Frontal cortex (tissue), 4 donors: ENCODE data around the gene GUCY2C. TPM values are rescaled to one million over a fixed set of nuclear protein-coding genes. Genes with fewer than 3 reads are reported as not detected.
A peak's percentile ranks its signal among the peaks of the same experiment; 100 is the strongest.

Experiments
- DNase-seq, 2 donors: peaks; one replicate each; pipeline ENCODE4 v3.0.0; 2012; ENCODE audit warnings: low spot score in 2 of 2
- FAIRE-seq: peaks from 2 replicates; lab custom pipeline; 2012; peaks lifted over from hg19 to GRCh38; lab: Jason Lieb, UNC
- total RNA-seq: library from RNA; depleted of rRNA; stranded (reverse); fragments of >200 nt; gene quantifications from one replicate; pipeline ENCODE4 v1.2.3, GENCODE V29; 2014
- donor health status: control.
- donor health status: control.
- donor health status: control.

GUCY2C gene
- total RNA-seq, 1 donor from 2014 or later = under 0.01 TPM

GRCh38 chr12:14635776-14636175 is 60.6 kb downstream of the GUCY2C start:
- no peak for FAIRE-seq
- no peak for DNase-seq

- FAIRE-seq (no peak), DNase-seq (no peak)
These were observed 65.6 kb downstream of the GUCY2C start for GRCh38 chr12:14630793-14631192.

- DNase-seq (peak; percentile 13 to 44), FAIRE-seq (no peak)
These were observed 66.3 kb downstream of the GUCY2C start for GRCh38 chr12:14629832-14630710.

- DNase-seq (no peak), FAIRE-seq (no peak)
These were observed 67.6 kb downstream of the GUCY2C start for GRCh38 chr12:14628771-14629170.

GRCh38 chr12:14621826-14622225 is 74.6 kb downstream of the GUCY2C start:
- DNase-seq (no peak), FAIRE-seq (no peak)

GRCh38 chr12:14619741-14620501 is 76.5 kb downstream of the GUCY2C start:
- DNase-seq (no peak), FAIRE-seq (no peak)

- DNase-seq = peak in 1 of 2 donors; percentile 24
- no peak for FAIRE-seq
These were observed 77.4 kb downstream of the GUCY2C start for GRCh38 chr12:14618983-14619382.

- FAIRE-seq = no peak
These were observed 81.7 kb downstream of the GUCY2C start for GRCh38 chr12:14614704-14615121.

GRCh38 chr12:14613718-14614117 is 82.7 kb downstream of the GUCY2C start:
- DNase-seq (no peak), FAIRE-seq (no peak)

More at GRCh38 chr12:14614704-14615121, 81.7 kb downstream of the GUCY2C start:
- no peak for DNase-seq

- no peak for DNase-seq
- FAIRE-seq = no peak
These were observed 83.4 kb downstream of the GUCY2C start for GRCh38 chr12:14612898-14613445.

GRCh38 chr12:14612250-14612649 is 84.1 kb downstream of the GUCY2C start:
- FAIRE-seq = no peak

GRCh38 chr12:14611640-14612203 is 84.7 kb downstream of the GUCY2C start:
- FAIRE-seq = no peak
- DNase-seq = no peak

More at GRCh38 chr12:14612250-14612649, 84.1 kb downstream of the GUCY2C start:
- no peak for DNase-seq

GRCh38 chr12:14607568-14607967 is 88.8 kb downstream of the GUCY2C start:
- DNase-seq (no peak), FAIRE-seq (no peak)

GRCh38 chr12:14605401-14605989 is 90.9 kb downstream of the GUCY2C start:
- DNase-seq (no peak), FAIRE-seq (no peak)

- FAIRE-seq (no peak), DNase-seq (no peak)
These were observed 94.5 kb downstream of the GUCY2C start for GRCh38 chr12:14601692-14602478.

GRCh38 chr12:14597480-14597879 is 98.9 kb downstream of the GUCY2C start:
- DNase-seq = no peak
- FAIRE-seq = no peak

- no peak for DNase-seq
- no peak for FAIRE-seq
These were observed 104.7 kb downstream of the GUCY2C start for GRCh38 chr12:14591719-14592118.

GRCh38 chr12:14589169-14590004 is 107.0 kb downstream of the GUCY2C start:
- FAIRE-seq (no peak), DNase-seq (no peak)
